SK-N-SH treated with all-trans-retinoic acid at 6 μM for 48 hours (cell line): ENCODE data around the gene GPRIN3.

Experiments used
- ATAC-seq: fragments of 200-7000 bp; cut with Tn5 transposase; 3 replicates; pipeline ENCODE4 v1.9.1; 2020; ENCODE audit warnings: mild to moderate bottlenecking, moderate library complexity
- ARNTL ChIP-seq: fragments of 450-650 bp; formaldehyde crosslinking; IDR thresholded peaks from 2 replicates; pipeline ENCODE4 v1.5.0; 2020; ENCODE audit warnings: low read depth, mild to moderate bottlenecking, moderate library complexity, borderline replicate concordance
- BACH2 ChIP-seq: fragments of 250-450 bp; sonication (Bioruptor Pico); IDR thresholded peaks from 2 replicates; pipeline ENCODE4 v1.9.0; 2021; ENCODE audit warnings: mild to moderate bottlenecking, borderline replicate concordance
- CSDC2 ChIP-seq: fragments of 250-450 bp; sonication (Bioruptor Pico); IDR thresholded peaks from 2 replicates; pipeline ENCODE4 v1.5.0; 2020; ENCODE audit warnings: mild to moderate bottlenecking, moderate library complexity
- ESRRG ChIP-seq: fragments of 250-450 bp; sonication (Bioruptor Pico); IDR thresholded peaks from 2 replicates; pipeline ENCODE4 v1.6.1; 2021; ENCODE audit warnings: mild to moderate bottlenecking
- GLIS3 ChIP-seq: fragments of 250-450 bp; sonication (Bioruptor Pico); IDR thresholded peaks from 2 replicates; pipeline ENCODE4 v1.5.0; 2020; ENCODE audit warnings: mild to moderate bottlenecking, moderate library complexity
- ISL1 ChIP-seq: fragments of 250-450 bp; sonication (Bioruptor Pico); IDR thresholded peaks from 2 replicates; pipeline ENCODE4 v2.1.2; 2022; ENCODE audit warnings: mild to moderate bottlenecking, moderate library complexity
- OSR1 ChIP-seq: fragments of 250-450 bp; sonication (Bioruptor Pico); IDR thresholded peaks from 2 replicates; pipeline ENCODE4 v1.8.0; 2022; ENCODE audit warnings: moderate library complexity, mild to moderate bottlenecking, inconsistent platforms
- PPARA ChIP-seq: fragments of 250-450 bp; sonication (Bioruptor Pico); IDR thresholded peaks from 2 replicates; pipeline ENCODE4 v1.5.0; 2020; ENCODE audit warnings: mild to moderate bottlenecking, borderline replicate concordance
- RARB ChIP-seq: fragments of 250-450 bp; sonication (Bioruptor Pico); IDR thresholded peaks from 2 replicates; pipeline ENCODE4 v1.8.0; 2021; ENCODE audit warnings: mild to moderate bottlenecking, moderate library complexity
- SNAI2 ChIP-seq: fragments of 250-450 bp; sonication (Bioruptor Pico); IDR thresholded peaks from 2 replicates; pipeline ENCODE4 v1.5.0; 2020; ENCODE audit warnings: mild to moderate bottlenecking, moderate library complexity
- TCF4 ChIP-seq: fragments of 250-450 bp; sonication (Bioruptor Pico); IDR thresholded peaks from 2 replicates; pipeline ENCODE4 v1.8.0; 2021; ENCODE audit warnings: mild to moderate bottlenecking, moderate library complexity, borderline replicate concordance
- TOX ChIP-seq: fragments of 250-450 bp; sonication (Bioruptor Pico); IDR thresholded peaks from 2 replicates; pipeline ENCODE4 v1.8.0; 2021; ENCODE audit warnings: mild to moderate bottlenecking, moderate library complexity, borderline replicate concordance
- ZC3H10 ChIP-seq: fragments of 250-450 bp; sonication (Bioruptor Pico); IDR thresholded peaks from 2 replicates; pipeline ENCODE4 v1.5.1; 2021; ENCODE audit warnings: mild to moderate bottlenecking, moderate library complexity
- ZFP3 ChIP-seq: fragments of 250-450 bp; sonication (Bioruptor Pico); IDR thresholded peaks from 2 replicates; pipeline ENCODE4 v1.5.0; 2020; ENCODE audit warnings: mild to moderate bottlenecking, moderate library complexity
- ZFP30 ChIP-seq: fragments of 450-650 bp; formaldehyde crosslinking; IDR thresholded peaks from 2 replicates; pipeline ENCODE4 v1.5.0; 2022; ENCODE audit warnings: mild to moderate bottlenecking, moderate library complexity
- ZNF565 ChIP-seq: fragments of 450-650 bp; formaldehyde crosslinking; conservative IDR thresholded peaks from 2 replicates; pipeline ENCODE4 v1.5.0; 2020; ENCODE audit warnings: low read depth, mild to moderate bottlenecking, moderate library complexity
- ZNF70 ChIP-seq: fragments of 450-650 bp; formaldehyde crosslinking; IDR thresholded peaks from 2 replicates; pipeline ENCODE4 v1.5.0; 2020; ENCODE audit warnings: mild to moderate bottlenecking, moderate library complexity
- ZNF8 ChIP-seq: fragments of 450-650 bp; formaldehyde crosslinking; IDR thresholded peaks from 2 replicates; pipeline ENCODE4 v1.5.0; 2020; ENCODE audit warnings: mild to moderate bottlenecking, moderate library complexity
- TF ChIP-seq, protein P1 (sequence below): fragments of 250-450 bp; sonication (Bioruptor Pico); IDR thresholded peaks from 2 replicates; pipeline ENCODE4 v1.5.1; 2020; ENCODE audit warnings: low read depth, mild to moderate bottlenecking, moderate library complexity
- TF ChIP-seq, protein P2 (sequence below): fragments of 250-450 bp; sonication (Bioruptor Pico); IDR thresholded peaks from 2 replicates; pipeline ENCODE4 v1.8.0; 2020; ENCODE audit warnings: mild to moderate bottlenecking, moderate library complexity, borderline replicate concordance
- TF ChIP-seq, protein P3 (sequence below): fragments of 250-450 bp; sonication (Bioruptor Pico); IDR thresholded peaks from 2 replicates; pipeline ENCODE4 v1.5.0; 2020; ENCODE audit warnings: mild to moderate bottlenecking, moderate library complexity
- TF ChIP-seq, protein P4 (sequence below): fragments of 250-450 bp; sonication (Bioruptor Pico); IDR thresholded peaks from 2 replicates; pipeline ENCODE4 v1.8.0; 2021; ENCODE audit warnings: low read depth, mild to moderate bottlenecking, moderate library complexity, borderline replicate concordance

Gene GPRIN3

DNA sequence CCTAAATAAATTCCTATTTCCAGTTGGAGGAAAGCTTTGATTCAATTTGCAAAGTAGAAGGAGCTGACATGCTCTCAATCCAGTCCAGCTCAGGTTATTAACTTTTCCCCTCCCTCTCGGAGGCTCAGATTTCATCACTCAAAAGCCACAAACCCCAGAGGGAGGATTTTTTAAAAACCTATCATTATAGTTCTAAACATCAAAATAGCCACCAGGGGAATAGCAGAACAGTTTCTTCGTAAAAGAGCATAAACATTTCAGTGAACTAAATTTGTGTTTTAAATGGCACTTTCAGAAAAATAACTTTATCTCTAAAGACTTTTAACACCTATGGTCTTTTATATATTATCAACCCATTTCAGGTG lies 8.8 kb downstream of the GPRIN3 start:
- TF ChIP-seq OSR1 (CRISPR knock-in tag) (no peak), GLIS3 (CRISPR knock-in tag) (no peak), RARB (CRISPR knock-in tag) (no peak), PPARA (CRISPR knock-in tag) (no peak), ZFP30 (no peak), ZFP3 (CRISPR knock-in tag) (no peak), BACH2 (CRISPR knock-in tag) (no peak), ISL1 (CRISPR knock-in tag) (no peak), ESRRG (CRISPR knock-in tag) (no peak), ARNTL (CRISPR knock-in tag) (no peak), CSDC2 (no peak)
- TF ChIP-seq, protein P1, sequence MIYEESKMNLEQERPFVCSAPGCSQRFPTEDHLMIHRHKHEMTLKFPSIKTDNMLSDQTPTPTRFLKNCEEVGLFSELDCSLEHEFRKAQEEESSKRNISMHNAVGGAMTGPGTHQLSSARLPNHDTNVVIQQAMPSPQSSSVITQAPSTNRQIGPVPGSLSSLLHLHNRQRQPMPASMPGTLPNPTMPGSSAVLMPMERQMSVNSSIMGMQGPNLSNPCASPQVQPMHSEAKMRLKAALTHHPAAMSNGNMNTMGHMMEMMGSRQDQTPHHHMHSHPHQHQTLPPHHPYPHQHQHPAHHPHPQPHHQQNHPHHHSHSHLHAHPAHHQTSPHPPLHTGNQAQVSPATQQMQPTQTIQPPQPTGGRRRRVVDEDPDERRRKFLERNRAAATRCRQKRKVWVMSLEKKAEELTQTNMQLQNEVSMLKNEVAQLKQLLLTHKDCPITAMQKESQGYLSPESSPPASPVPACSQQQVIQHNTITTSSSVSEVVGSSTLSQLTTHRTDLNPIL (CRISPR knock-in tag): no peak
- no peak for ATAC-seq

DNA sequence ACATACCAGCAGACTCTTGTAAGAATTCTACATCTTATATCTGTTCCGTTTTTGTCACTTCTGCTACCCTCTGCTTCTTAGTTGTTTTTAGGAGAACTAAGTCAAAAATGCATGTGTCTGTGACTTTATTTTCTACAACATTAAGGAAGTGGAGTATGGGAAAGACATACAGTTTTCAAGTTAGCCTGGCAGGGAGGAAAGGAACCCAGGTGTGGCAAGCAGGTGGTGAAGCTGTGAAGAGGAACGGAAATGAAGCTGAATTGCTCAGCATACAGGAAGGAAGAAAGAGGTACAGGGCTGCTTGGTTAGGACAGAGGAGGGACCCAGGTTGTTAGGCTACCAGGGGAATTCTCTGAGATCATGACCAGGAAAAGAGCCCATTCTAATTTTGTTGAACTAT lies 9.4 kb downstream of the GPRIN3 start:
- no peak for ATAC-seq
- TF ChIP-seq ZNF70 (CRISPR knock-in tag) (no peak), CSDC2 (no peak), RARB (CRISPR knock-in tag) (no peak), ZC3H10 (CRISPR knock-in tag) (no peak), ZFP30 (no peak), ISL1 (CRISPR knock-in tag) (no peak), PPARA (CRISPR knock-in tag) (no peak)
- TF ChIP-seq, protein P1 (CRISPR knock-in tag): no peak
- TF ChIP-seq, protein P2, sequence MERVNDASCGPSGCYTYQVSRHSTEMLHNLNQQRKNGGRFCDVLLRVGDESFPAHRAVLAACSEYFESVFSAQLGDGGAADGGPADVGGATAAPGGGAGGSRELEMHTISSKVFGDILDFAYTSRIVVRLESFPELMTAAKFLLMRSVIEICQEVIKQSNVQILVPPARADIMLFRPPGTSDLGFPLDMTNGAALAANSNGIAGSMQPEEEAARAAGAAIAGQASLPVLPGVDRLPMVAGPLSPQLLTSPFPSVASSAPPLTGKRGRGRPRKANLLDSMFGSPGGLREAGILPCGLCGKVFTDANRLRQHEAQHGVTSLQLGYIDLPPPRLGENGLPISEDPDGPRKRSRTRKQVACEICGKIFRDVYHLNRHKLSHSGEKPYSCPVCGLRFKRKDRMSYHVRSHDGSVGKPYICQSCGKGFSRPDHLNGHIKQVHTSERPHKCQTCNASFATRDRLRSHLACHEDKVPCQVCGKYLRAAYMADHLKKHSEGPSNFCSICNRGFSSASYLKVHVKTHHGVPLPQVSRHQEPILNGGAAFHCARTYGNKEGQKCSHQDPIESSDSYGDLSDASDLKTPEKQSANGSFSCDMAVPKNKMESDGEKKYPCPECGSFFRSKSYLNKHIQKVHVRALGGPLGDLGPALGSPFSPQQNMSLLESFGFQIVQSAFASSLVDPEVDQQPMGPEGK (CRISPR knock-in tag): no peak
- TF ChIP-seq, protein P3, sequence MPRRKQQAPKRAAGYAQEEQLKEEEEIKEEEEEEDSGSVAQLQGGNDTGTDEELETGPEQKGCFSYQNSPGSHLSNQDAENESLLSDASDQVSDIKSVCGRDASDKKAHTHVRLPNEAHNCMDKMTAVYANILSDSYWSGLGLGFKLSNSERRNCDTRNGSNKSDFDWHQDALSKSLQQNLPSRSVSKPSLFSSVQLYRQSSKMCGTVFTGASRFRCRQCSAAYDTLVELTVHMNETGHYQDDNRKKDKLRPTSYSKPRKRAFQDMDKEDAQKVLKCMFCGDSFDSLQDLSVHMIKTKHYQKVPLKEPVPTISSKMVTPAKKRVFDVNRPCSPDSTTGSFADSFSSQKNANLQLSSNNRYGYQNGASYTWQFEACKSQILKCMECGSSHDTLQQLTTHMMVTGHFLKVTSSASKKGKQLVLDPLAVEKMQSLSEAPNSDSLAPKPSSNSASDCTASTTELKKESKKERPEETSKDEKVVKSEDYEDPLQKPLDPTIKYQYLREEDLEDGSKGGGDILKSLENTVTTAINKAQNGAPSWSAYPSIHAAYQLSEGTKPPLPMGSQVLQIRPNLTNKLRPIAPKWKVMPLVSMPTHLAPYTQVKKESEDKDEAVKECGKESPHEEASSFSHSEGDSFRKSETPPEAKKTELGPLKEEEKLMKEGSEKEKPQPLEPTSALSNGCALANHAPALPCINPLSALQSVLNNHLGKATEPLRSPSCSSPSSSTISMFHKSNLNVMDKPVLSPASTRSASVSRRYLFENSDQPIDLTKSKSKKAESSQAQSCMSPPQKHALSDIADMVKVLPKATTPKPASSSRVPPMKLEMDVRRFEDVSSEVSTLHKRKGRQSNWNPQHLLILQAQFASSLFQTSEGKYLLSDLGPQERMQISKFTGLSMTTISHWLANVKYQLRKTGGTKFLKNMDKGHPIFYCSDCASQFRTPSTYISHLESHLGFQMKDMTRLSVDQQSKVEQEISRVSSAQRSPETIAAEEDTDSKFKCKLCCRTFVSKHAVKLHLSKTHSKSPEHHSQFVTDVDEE (CRISPR knock-in tag): no peak

DNA sequence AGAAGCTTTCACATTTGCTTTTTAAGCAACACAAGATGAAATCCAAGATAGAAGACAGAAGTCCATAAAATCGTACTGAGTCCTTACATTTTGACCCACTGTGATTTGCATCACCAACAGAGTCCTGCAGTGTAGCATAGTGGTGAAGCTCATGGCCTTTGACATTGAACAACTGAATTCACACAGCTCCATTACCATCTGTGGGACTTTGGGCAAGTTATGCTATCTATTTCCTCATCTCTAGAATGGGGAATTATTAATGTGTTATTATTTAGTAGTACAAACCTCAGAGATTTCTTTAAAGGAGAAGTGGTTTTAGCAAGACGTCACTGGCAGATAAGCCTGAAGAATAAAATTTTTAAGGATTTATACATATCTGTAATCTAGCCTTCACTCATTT lies 10.7 kb downstream of the GPRIN3 start:
- TF ChIP-seq TCF4 (no peak), GLIS3 (CRISPR knock-in tag) (no peak), ZC3H10 (CRISPR knock-in tag) (no peak), CSDC2 (no peak), ARNTL (CRISPR knock-in tag) (no peak), TOX (CRISPR knock-in tag) (no peak), BACH2 (CRISPR knock-in tag) (no peak), ESRRG (CRISPR knock-in tag) (no peak), SNAI2 (CRISPR knock-in tag) (no peak), ZNF8 (CRISPR knock-in tag) (no peak), ZNF565 (CRISPR knock-in tag) (no peak), PPARA (CRISPR knock-in tag) (no peak), ZFP30 (no peak)
- TF ChIP-seq, protein P1 (CRISPR knock-in tag): no peak
- TF ChIP-seq, protein P2 (CRISPR knock-in tag): no peak
- TF ChIP-seq, protein P3 (CRISPR knock-in tag): no peak
- TF ChIP-seq, protein P4, sequence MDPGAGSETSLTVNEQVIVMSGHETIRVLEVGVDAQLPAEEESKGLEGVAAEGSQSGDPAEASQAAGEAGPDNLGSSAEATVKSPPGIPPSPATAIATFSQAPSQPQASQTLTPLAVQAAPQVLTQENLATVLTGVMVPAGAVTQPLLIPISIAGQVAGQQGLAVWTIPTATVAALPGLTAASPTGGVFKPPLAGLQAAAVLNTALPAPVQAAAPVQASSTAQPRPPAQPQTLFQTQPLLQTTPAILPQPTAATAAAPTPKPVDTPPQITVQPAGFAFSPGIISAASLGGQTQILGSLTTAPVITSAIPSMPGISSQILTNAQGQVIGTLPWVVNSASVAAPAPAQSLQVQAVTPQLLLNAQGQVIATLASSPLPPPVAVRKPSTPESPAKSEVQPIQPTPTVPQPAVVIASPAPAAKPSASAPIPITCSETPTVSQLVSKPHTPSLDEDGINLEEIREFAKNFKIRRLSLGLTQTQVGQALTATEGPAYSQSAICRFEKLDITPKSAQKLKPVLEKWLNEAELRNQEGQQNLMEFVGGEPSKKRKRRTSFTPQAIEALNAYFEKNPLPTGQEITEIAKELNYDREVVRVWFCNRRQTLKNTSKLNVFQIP (CRISPR knock-in tag): no peak
- no peak for ATAC-seq
